Peyer's patch (tissue), 4 donors: ENCODE data around the gene PHETA1.

ENCODE experiments used
- CTCF ChIP-seq, 6 experiments: fragments of 450-650 bp in 4 of 6; fragments of 200-600 bp in 2 of 6; sonication (generic) in 1 of 6; IDR thresholded peaks; one replicate each; pipeline ENCODE4 v1.5.1; 2017 to 2019; ENCODE audit warnings: antibody characterized with exemption in 6 of 6, mild to moderate bottlenecking in 3 of 6, moderate library complexity in 1 of 6
- POLR2A ChIP-seq, 2 donors: fragments of 450-650 bp; IDR thresholded peaks; one replicate each; pipeline ENCODE4 v1.5.1; 2017; ENCODE audit warnings: antibody characterized with exemption in 2 of 2, mild to moderate bottlenecking in 2 of 2, moderate library complexity in 2 of 2

GRCh38 chr12:111408686-111409402 is 39.9 kb upstream of the PHETA1 start:
- TF ChIP-seq CTCF (IDR thresholded peaks at IDR 0.05) (no peak), POLR2A (IDR thresholded peaks at IDR 0.05) (no peak)
